Thyroid gland (tissue), 4 donors: ENCODE data around the gene TAS2R60.

Source experiments
- POLR2A ChIP-seq, 2 donors: fragments of 450-650 bp; IDR thresholded peaks; one replicate each; pipeline ENCODE4 v1.6.1; 2017; ENCODE audit warnings: antibody characterized with exemption in 2 of 2, mild to moderate bottlenecking in 2 of 2, moderate library complexity in 1 of 2
- TF ChIP-seq, protein P1 (sequence below), 6 experiments: fragments of 200-600 bp in 3 of 6; fragments of 450-650 bp in 3 of 6; sonication (generic) in 3 of 6; IDR thresholded peaks; one replicate each; pipeline ENCODE4 v1.5.1; 2016 to 2019; ENCODE audit warnings: antibody characterized with exemption in 6 of 6, mild to moderate bottlenecking in 2 of 6, inconsistent platforms in 1 of 6, moderate library complexity in 1 of 6

DNA sequence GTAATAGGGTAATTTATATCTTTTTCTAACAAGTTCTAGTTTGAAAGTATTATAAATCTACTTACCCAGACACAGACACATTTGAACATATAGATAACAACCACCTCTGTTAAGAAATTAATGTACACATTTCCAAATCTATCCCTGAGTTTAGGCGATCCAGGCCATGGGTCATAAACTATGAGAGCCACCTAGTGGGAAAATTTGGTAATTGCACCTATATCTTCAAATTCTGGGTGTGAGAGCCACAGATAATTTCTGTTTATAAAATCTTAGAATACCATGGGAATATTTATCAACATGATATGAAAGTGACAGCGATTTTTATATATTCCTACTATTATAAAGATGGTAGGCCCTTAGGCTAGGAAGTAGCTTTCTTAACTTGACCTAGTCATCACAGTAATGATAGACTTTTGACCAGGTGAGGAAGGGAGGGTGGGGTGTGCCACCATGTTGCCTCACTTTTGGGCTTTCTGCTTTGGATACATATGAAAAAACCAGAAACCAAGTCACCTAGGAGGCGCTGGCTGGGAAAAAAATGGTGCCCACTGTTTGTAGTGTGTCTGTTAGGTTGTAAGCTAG is 26.6 kb upstream of the TAS2R60 start:
- TF ChIP-seq, protein P1, sequence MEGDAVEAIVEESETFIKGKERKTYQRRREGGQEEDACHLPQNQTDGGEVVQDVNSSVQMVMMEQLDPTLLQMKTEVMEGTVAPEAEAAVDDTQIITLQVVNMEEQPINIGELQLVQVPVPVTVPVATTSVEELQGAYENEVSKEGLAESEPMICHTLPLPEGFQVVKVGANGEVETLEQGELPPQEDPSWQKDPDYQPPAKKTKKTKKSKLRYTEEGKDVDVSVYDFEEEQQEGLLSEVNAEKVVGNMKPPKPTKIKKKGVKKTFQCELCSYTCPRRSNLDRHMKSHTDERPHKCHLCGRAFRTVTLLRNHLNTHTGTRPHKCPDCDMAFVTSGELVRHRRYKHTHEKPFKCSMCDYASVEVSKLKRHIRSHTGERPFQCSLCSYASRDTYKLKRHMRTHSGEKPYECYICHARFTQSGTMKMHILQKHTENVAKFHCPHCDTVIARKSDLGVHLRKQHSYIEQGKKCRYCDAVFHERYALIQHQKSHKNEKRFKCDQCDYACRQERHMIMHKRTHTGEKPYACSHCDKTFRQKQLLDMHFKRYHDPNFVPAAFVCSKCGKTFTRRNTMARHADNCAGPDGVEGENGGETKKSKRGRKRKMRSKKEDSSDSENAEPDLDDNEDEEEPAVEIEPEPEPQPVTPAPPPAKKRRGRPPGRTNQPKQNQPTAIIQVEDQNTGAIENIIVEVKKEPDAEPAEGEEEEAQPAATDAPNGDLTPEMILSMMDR (IDR thresholded peaks at IDR 0.05): peak; percentile 54 to 74 (median 62)
- TF ChIP-seq POLR2A (IDR thresholded peaks at IDR 0.05): no peak
